HG02798 (cell line): Measurements from ENCODE around the gene PSTPIP1.
A peak's percentile ranks its signal among the peaks of the same experiment; 100 is the strongest.
"Not testable (repeated sequence)": the region's sequence is repeated elsewhere in the genome, so short reads cannot be mapped to it uniquely, and the experiment has no call there.

ENCODE experiments used
- ATAC-seq: cut with Tn5 transposase; IDR thresholded peaks from one replicate; pipeline ENCODE4 v1.9.1; 2021; ENCODE audit warnings: mild to moderate bottlenecking; ENCODE audit not compliant: unreplicated experiment, poor library complexity

PSTPIP1 gene

DNA sequence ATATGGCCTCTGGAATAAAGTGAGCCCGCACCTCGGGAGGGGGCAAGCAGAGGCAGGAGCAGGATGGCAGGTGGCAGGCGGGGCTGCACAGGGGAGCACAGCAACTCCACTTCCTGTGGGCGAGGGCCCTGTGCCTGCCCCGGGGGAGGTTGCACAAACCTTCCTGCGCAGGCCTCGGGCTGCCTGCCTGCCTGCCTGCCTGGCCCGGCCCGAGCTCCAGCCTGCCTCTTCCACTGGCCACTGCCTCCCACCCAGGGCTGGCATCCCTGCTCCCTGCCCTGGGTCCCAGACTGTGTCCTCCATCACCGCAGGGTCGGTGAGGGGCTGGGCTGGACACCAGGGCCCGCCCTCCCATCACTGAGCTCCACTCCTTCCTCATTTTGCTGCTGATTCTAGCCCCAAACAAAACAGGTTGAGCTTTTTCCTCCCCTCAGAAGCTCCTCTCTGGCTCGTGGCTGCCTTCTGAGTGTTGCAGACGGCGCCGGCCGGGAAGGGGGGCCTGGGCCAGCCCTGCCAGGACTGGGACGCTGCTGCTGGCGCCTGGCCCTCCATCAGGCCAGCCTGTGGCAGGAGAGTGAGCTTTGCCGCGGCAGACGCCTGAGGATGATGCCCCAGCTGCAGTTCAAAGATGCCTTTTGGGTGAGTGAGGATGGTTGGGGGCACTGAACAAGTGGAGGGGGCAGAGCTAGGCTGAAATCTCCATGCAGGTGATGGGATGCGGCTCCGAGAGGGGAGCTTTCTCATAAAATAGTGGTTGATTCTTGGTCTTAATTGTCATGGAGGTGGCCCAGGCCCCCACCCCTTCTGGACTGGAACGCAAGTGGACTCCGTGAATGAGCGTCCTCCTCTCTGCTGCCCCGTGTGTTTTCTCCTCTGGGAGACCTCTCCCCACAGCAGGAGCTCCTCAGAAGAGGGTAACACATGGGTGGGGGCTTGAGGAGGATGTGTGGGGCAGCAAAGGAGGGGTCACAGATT, at the start of gene PSTPIP1:
PSTPIP1 (plus strand) TSS at position 156 of the 975 bp plus-strand sequence; CDS start at position 604, 448 bp downstream.
- ATAC-seq: peak; percentile 55

DNA sequence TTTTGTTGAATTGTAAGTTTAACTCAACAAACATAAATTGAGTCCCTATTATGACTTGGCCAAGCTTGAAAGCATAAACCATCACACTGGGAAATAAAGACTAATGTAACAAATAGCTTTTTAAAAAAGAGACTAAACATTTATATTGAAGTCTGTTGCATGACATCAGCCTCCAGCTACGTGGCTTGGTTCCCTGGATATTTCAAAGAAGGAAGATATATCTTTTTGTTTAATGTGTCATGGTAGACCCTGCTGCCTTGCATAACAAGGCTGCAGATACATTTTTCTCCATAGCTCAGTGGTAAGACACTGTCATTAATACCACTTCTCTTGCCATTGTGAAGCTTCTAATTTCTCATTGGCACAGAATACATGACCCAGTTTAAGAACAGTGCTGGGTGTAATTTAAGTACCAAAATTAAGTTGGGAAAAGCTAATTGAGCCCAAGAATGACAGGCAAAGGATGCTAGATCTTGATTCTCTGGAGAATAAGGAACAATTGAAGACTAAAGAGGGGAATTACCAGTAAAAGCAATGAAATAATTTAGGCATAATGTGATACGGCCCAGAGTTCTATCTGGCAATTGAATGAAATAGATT, 49.3 kb upstream of the PSTPIP1 start:
- no peak for ATAC-seq

DNA sequence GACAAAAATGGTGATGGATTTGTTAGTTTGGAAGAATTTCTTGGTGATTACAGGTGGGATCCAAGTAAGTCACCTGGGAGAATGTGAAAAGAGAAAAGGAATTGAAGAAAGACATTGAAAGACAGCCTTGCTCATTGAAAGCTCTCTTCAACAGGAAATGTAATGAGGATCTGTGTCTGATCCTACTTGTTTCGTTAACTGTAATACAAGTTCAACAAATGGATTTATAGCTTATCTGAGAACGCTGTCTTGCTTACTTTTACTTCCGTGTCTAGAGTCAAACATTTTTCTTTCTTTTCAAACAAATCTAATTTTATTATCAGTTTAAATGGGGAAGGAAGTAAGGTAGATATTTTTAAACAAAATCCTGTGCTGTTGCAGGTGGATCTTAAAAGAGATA, 47.5 kb upstream of the PSTPIP1 start:
- no peak for ATAC-seq

DNA sequence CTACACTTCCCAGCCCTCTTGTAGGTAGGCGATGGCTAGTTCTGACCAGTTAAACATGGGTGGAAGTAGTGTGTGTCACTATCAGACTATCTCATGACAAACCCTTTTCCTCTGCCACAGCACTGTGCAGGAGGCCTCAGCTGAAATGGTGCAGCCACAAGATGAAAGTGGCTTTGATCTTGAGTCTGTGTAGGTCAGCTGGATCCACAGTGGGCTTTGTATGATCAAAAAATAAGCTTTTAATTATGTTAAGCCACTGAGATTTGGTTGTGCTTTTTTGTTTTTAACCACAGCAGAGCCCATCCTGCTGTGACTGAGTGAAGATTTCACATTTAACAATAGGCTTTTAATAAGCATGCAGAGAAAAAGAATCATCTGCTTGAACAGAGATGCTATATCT, 43.7 kb upstream of the PSTPIP1 start:
- ATAC-seq: no peak

DNA sequence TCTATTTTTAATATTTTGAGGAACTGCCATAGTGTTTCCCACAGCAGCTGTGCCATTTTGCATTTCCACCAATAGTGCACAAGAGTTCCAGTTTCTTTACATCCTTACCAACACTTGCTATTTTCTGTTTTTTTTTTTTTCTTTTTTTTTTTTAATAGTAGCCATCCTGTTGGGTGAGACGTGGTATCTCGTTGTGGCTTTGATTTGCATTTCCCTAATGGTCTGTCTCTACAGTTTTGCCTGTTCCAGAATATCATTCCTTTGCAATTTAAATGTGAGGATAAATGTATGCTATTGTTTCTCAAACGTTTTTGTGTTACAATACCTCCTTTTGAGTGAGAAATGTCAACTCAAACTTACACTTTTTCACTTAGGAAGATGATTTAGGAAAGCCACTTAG, 41.0 kb upstream of the PSTPIP1 start:
- ATAC-seq: no peak

DNA sequence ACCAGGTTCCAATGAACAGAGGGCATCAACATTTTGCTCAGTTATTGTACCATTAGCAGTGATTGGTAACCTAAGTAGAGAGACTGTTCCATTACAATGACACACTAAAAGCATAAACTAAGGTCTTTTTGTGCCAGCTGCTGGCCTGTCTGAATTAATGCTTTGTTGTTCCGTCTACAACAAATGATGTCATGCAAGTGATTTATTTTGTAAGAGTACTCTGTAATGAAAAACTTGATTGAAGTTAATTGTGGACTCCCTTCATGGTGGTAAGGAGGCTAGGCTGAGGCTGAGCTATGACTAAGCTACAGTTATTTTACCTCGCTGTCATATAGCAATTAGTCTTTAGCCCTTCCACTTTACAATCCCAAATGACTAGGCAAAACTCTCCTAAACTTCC, 40.2 kb upstream of the PSTPIP1 start:
- no peak for ATAC-seq

DNA sequence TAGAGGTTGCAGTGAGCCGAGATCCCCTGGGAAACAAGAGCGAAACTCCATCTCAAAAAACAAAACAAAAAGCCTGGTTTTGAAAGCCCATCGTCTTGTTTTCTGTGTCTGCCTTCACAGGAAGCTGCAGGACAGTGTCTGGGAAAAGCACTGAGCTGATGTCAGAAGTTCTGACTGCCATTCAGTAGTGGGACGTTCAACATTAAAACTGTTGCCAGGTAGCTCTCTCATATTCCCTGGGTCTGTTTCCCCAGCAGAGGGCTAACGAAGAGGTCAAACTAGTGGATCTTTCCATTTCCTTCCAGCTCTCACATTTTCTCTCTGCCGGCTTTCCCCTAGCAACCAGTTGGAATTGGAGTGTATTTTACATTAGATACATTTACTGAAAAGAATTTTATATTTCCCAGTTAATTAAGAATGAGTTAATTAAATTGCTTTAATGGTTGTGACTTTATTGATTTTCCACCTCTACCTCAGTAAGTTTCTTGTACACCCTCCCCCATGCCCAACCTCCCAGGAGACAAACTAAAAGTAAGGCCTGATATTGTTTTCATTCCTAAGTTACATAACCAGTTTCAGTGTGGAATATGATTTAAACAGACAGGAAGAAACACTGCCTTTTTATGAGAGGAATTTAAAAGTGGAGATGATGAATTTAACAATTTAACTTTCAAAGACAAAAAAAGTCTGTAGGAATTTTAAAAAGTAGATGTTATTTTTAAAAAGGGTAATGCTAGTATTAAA, 33.5 kb upstream of the PSTPIP1 start:
- no peak for ATAC-seq

DNA sequence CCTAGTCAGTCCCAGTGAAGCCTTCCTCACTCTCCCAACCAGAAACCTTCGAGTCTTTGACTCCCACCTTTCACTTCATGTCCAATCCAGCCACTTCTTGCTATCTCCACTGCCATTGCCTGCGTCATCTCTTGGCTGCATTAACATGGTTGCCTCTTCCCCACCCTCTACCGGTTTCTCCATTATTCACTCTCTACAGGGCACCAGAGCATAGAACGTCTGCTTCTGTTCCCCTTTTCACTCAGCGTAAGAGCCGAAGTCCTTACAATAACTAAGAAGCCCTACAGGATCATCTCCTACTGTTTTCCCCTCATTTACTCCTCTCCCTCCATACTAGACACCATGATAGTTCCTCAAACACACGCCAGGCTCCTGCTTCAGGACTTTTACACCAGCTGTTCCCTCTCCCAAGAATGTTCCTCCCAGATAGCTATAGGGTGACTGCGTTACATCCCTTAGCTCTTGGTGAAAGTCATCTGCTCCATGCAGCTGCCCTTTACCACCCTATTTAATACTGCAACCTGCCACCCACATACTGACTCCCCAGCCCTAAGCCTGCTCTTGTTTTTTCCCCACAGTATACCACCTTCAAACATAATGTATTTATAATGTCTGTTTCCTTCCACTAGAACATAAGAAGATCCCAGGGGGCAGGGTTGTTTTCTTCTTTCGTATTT, 32.5 kb upstream of the PSTPIP1 start:
- no peak for ATAC-seq

DNA sequence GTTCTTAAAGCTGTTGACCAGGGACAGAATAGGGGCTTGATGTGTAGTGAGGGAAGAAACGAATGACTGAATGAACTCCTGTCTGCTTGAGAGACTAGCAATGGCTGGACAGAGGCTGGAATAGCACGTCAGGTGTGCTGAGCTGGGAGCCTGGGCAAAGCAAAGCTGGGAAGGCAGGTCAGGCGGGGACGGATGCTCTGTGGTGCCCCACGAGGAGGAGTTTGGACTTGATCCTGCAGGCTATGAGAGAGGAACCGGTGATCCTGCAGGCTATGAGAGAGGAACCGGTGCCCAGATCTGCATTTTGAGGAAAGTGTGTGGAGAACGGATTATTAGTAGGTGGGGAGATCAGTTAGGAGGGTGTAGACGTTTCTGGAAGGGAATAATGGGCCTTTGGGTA, 31.3 kb upstream of the PSTPIP1 start:
- ATAC-seq: no peak

DNA sequence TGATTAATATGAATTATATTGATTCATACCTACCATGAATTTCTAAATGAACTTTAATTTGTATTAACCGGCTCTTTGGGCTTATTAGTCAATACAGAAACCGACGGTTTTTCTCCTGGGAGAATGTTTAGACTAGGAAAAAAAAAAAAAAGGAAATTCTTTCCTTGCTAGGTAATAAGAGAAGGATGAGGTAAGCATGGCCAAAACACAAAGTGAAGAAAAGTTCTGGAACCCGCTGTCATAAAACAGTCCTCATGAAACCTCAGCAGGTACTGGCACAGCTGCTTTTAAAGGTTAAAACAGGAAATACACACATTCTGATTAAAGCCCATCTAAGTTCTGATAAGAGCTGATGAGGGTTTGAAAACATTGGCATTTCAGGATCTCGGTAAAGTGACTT, 30.8 kb upstream of the PSTPIP1 start:
- ATAC-seq: no peak

DNA sequence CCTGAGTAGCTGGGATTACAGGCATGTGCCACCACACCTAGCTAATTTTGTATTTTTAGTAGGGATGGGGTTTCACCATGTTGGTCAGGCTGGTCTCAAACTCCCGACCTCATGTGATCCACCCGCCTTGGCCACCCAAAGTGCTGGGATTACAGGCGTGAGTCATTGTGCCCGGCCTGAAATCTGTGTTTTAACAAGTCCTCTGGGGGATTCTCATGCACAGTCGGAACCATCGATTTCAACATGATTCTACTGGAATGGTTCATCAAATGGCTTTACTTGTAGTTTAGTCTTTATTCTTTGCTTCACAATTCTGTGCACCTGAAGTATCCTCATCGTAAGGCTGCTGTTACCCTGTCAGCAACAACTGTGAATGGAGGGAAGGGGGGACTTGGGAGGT, 28.9 kb upstream of the PSTPIP1 start:
- not testable (repeated sequence) for ATAC-seq

DNA sequence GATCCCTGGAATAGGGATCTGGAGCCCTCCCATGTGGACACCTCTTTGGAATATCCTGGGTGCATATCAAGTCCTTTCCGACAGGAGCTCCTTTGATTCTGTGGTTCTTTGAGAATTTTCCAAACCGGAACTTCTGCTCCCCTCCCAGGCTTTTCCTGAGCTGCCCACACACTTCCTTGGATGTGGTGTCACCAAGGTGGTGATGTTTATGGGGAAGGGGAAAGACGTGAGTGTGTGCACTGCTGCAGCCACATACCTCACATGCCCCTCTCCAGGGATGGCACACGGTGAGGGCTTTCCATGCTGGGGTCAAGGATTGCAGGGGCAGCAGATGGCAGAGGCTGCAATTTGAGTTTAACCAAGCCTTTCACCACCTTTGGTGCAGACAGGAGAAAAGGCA, 27.9 kb upstream of the PSTPIP1 start:
- ATAC-seq: no peak

DNA sequence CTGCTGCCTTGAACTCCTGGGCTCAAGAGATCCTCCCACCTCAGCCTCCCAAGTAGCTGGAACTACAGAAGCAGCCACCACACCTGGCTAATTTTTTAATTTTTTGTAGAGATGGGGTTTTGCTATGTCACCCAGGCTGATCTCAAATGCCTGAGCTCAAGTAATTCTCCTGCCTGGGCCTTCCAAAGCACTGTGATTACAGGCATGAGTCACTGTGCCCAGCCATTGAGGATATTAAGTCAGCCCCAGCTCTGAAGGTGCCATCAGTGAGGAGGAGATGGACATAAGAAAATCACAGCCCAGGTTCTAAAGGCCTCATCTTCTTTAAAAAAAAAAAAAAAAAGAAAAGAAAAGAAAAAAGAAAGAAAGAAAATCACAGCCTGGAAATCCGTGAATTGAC, 26.6 kb upstream of the PSTPIP1 start:
- ATAC-seq: no peak

DNA sequence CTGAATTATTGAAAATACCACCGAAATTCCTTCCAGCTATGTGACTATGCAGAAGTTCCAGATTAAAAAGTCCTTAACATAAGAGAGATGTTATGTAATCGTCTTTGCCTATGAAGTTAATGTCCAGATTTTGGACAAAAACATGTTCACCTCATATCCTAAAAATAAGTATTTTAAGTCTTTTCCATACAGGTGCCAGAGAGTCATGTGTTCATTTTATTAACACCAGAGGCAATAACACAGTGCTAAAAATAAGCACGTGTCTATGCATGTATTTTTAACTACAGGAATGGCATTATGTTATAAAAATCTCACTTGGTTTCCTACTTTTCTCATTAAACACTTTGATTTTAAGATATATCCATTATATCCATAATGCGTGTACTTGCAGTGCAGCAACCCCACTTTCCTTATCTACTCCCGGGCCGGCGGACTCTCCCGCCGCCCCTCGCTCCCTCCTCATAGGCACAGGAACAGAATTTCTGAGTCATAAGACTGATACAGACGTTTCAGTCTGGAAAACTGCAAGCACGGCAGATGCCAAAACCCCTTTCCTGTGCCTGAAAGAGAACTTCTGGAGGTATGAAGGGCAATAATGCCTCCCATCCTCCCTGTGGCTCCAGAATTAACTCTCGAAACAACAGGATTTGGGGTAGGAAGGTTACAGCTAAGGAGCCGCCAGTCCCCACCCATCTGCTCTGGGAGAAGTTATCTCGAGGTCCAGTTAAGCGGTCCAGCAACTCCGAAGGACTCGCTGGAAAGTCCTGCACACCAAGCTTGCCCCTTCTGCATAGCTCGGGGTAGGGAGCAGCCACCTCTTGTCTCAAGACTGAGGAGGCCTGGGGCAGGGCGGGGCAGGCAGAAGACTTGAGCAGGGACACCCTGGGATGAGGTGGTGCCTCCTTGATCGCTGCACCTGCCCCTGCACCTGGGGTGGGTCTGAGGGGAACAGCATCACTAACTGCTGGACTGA, 22.3 kb upstream of the PSTPIP1 start:
- ATAC-seq: no peak

DNA sequence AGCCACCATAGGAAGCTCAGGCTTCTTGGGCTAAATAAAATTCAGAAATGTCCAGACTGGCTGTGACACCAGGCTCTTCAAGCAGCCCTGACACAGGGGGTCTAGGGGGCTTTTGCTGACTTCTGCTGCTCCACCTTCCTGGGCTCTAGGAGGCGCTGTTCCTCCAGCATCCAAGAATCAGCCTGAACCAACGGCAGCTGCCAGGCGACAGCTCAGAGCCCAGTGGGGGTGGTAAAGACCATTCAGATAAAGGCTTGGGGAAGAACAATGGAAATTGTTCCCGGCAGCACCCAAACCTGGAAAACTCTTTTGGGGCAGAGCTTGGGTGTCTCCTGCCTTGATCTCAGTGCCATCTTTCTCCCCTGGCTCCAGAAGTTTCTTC, 21.6 kb upstream of the PSTPIP1 start:
- no peak for ATAC-seq

DNA sequence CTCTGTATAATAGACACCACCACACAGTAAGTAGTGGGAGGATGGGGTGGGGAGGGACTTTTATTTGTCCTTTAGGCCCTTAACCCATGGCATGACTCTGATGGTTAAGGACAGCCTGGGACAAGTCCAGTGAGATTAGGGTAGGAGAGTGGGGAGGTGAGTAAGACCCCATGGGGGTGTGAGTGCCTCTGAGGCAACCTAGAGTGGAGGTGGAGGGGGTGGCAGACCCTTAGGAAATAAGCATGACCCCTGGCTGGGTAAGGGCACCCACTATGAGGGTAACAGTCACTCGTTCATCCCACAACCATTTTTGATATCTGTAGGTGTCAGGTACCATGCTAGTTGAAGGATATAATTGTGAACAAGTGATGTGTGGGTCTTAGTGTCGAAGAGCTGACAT, 21.0 kb upstream of the PSTPIP1 start:
- ATAC-seq: no peak

DNA sequence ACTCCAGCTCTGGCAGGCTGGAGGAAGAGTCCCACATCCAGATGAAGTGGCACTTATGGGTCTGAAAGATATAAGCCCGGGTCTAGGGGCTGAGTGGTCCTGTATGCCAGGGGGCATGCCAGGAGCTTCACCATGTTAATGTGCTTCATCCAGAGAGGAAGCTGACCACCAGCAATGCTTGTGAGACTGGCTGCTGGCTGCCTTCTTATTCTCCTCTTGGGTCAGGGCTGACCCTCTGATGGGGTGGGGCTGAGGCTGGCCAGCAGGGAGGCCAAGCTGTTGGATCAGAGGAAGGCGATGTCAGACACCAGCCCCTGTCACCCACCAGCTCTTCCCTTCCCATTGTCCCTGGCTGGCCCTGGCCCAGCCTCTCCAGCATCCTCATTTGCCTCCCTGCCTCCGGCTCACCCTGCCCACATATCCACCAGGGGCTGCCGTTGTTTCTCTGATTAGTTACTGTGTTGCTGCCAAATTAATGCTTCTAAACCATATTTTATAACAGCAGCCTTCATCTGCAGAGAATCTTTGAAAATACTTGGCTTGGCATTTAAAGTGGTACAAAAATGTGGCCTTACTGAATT, 20.4 kb upstream of the PSTPIP1 start:
- no peak for ATAC-seq

DNA sequence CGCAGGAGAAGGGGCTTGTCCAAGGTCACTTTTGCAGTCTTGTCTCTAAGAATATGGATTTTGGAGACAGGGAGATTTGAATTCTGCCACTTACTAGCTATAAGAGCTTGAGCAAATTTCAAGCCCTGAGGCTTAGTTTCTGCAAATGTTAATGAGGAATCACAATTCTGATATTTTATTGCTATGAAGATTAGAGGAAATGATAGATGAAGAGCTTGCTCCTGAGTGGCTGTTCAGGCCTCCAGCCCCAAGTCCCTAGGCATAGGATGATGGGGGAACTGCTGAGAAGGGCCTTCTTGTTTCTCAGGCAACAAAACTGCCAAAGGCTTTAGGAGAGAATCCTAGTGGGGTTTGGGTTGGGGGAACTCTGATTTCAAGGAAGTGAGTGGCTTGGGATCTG, 18.8 kb upstream of the PSTPIP1 start:
- no peak for ATAC-seq
